Activated CD4-positive, alpha-beta T cell treated with anti-CD3 and anti-CD28 coated beads, Interleukin-2, amount 10 ng/mL, durations not matched to agents 7 days and 5 days (primary cell): ENCODE data around the gene LTBP2. TPM values are rescaled to one million over a fixed set of nuclear protein-coding genes. Genes with fewer than 3 reads are reported as not detected.
"Not testable (repeated sequence)": the region's sequence is repeated elsewhere in the genome, so short reads cannot be mapped to it uniquely, and the experiment has no call there.

Source experiments
- CTCF ChIA-PET: fragments of 350-600 bp; sonication (Branson Sonifier 250); formaldehyde crosslinking; loops from one replicate; lab custom pipeline; 2021; ENCODE audit warnings: antibody characterized with exemption; lab: Charles Lee
- POLR2A ChIA-PET: fragments of 350-600 bp; sonication (Branson Sonifier 250); formaldehyde crosslinking; loops from one replicate; lab custom pipeline; 2021; ENCODE audit warnings: antibody characterized with exemption; lab: Charles Lee
- DNase-seq: peaks from one replicate; pipeline ENCODE4 v3.0.0-alpha.2; 2020
- H3K27ac Mint-ChIP-seq: one replicate; pipeline ENCODE4 v1.8.0; 2021; ENCODE audit warnings: mild to moderate bottlenecking, moderate library complexity, mixed read lengths
- H3K27me3 Mint-ChIP-seq: one replicate; pipeline ENCODE4 v1.8.0; 2021; ENCODE audit warnings: mixed read lengths
- H3K36me3 Mint-ChIP-seq: one replicate; pipeline ENCODE4 v1.8.0; 2021; ENCODE audit warnings: low read depth, mixed read lengths
- H3K4me1 Mint-ChIP-seq: one replicate; pipeline ENCODE4 v1.8.0; 2021; ENCODE audit warnings: mixed read lengths
- H3K4me3 Mint-ChIP-seq: one replicate; pipeline ENCODE4 v1.8.0; 2021; ENCODE audit warnings: mild to moderate bottlenecking, moderate library complexity, mixed read lengths
- H3K9me3 Mint-ChIP-seq: one replicate; pipeline ENCODE4 v1.8.0; 2021; ENCODE audit warnings: mixed read lengths
- total RNA-seq, 2 experiments: library from RNA; stranded (reverse); gene quantifications; one replicate each; pipeline ENCODE4 v1.2.3, GENCODE V29; 2021

The LTBP2 gene
- total RNA-seq, 2 experiments from 2014 or later, result 0.05 to 0.12 TPM

GRCh38 chr14:74457565-74457895 lies 154.5 kb downstream of the LTBP2 start:
- ChIA-PET POLR2A (interaction anchor here (0.6 kb wide), 1 partner anchor 68 kb away, joined by 4 read pairs; no protein-coding TSS in a partner anchor), CTCF (interaction anchor here (0.5 kb wide), 1 partner anchor 287 kb away, joined by 5 read pairs; no protein-coding TSS in a partner anchor)
- Mint-ChIP-seq H3K27me3 (peaks cover 16% of the 10 kb centered on the region), H3K4me1 (no peaks in the 10 kb centered on the region), H3K9me3 (no peaks in the 10 kb centered on the region), H3K36me3 (no peaks in the 10 kb centered on the region), H3K4me3 (no peak overlapping the region), H3K27ac (no peak overlapping the region)
- DNase-seq, result no peak

GRCh38 chr14:74456684-74457564 lies 155.1 kb downstream of the LTBP2 start:
- peaks cover 20% of the 10 kb centered on the region for H3K27me3 Mint-ChIP-seq
- no peaks in the 10 kb centered on the region for H3K9me3 Mint-ChIP-seq
- H3K4me3 Mint-ChIP-seq, result no peak overlapping the region
- POLR2A ChIA-PET, result interaction anchor here (0.6 kb wide), 1 partner anchor 69 kb away, joined by 4 read pairs; no protein-coding TSS in a partner anchor
- CTCF ChIA-PET, result interaction anchor here (0.5 kb wide), 1 partner anchor 286 kb away, joined by 5 read pairs; no protein-coding TSS in a partner anchor
- peak overlapping the region; percentile 64 for H3K27ac Mint-ChIP-seq
- H3K36me3 Mint-ChIP-seq, result no peaks in the 10 kb centered on the region
- no peaks in the 10 kb centered on the region for H3K4me1 Mint-ChIP-seq
- no peak for DNase-seq

- peaks cover 21% of the 10 kb centered on the region for H3K27me3 Mint-ChIP-seq
- H3K9me3 Mint-ChIP-seq, H3K27ac Mint-ChIP-seq, H3K4me3 Mint-ChIP-seq, H3K4me1 Mint-ChIP-seq, POLR2A ChIA-PET, CTCF ChIA-PET, DNase-seq, H3K36me3 Mint-ChIP-seq: not testable (repeated sequence)
Observed at GRCh38 chr14:74454397-74454796, 157.6 kb downstream of the LTBP2 start.

Other genes starting within 250 kb of the LTBP2 start
- gene SYNDIG1L, start 186.0 kb downstream of the LTBP2 start, total RNA-seq, result not detected
- 10 to 100 TPM; 54.1 to 74.1 TPM for gene NPC2, start 118.9 kb downstream of the LTBP2 start, total RNA-seq
- gene ISCA2, start 118.5 kb downstream of the LTBP2 start, total RNA-seq, result 10 to 100 TPM; 30.1 to 30.4 TPM
- 10 to 100 TPM; 44.1 to 44.2 TPM for gene AREL1, start 100.8 kb upstream of the LTBP2 start, total RNA-seq
- gene FCF1, start 100.9 kb upstream of the LTBP2 start, total RNA-seq, result 10 to 100 TPM; 60.1 to 81.9 TPM
- 10 to 100 TPM; 72.4 to 73.8 TPM for gene YLPM1, start 151.1 kb upstream of the LTBP2 start, total RNA-seq